Measurements from ENCODE around the gene XPNPEP2.
A peak's percentile ranks its signal among the peaks of the same experiment; 100 is the strongest.

XPNPEP2 gene

GRCh38 chrX:129738466-129739308 lies at the start of gene XPNPEP2:
XPNPEP2 (plus strand) TSS chrX:129738979; CDS start chrX:129739214, 235 bp downstream.
- DNase-seq (ENCODE audit: low spot score): peak; percentile 69

GRCh38 chrX:129689796-129690195 lies 49.0 kb upstream of the XPNPEP2 start:
- DNase-seq (ENCODE audit: low spot score): no peak

GRCh38 chrX:129690435-129690834 lies 48.3 kb upstream of the XPNPEP2 start:
- DNase-seq (ENCODE audit: low spot score): no peak

GRCh38 chrX:129693354-129693753 lies 45.4 kb upstream of the XPNPEP2 start:
- no peak for DNase-seq (ENCODE audit: low spot score)

- DNase-seq (ENCODE audit: low spot score): no peak
These were observed 44.0 kb upstream of the XPNPEP2 start for GRCh38 chrX:129694805-129695204.

- no peak for DNase-seq (ENCODE audit: low spot score)
These were observed 43.2 kb upstream of the XPNPEP2 start for GRCh38 chrX:129695535-129695934.

GRCh38 chrX:129695937-129696336 lies 42.8 kb upstream of the XPNPEP2 start:
- DNase-seq (ENCODE audit: low spot score): no peak

GRCh38 chrX:129696463-129697155 lies 42.2 kb upstream of the XPNPEP2 start:
- no peak for DNase-seq (ENCODE audit: low spot score)

- DNase-seq (ENCODE audit: low spot score): no peak
These were observed 41.5 kb upstream of the XPNPEP2 start for GRCh38 chrX:129697204-129697829.

GRCh38 chrX:129698150-129698549 lies 40.6 kb upstream of the XPNPEP2 start:
- DNase-seq (ENCODE audit: low spot score): no peak

GRCh38 chrX:129700536-129700935 lies 38.2 kb upstream of the XPNPEP2 start:
- DNase-seq (ENCODE audit: low spot score): no peak

GRCh38 chrX:129701624-129702069 lies 37.1 kb upstream of the XPNPEP2 start:
- peak; percentile 84 for DNase-seq (ENCODE audit: low spot score)

- DNase-seq (ENCODE audit: low spot score): no peak
These were observed 34.3 kb upstream of the XPNPEP2 start for GRCh38 chrX:129704491-129704890.

GRCh38 chrX:129705377-129705925 lies 33.3 kb upstream of the XPNPEP2 start:
- no peak for DNase-seq (ENCODE audit: low spot score)

- no peak for DNase-seq (ENCODE audit: low spot score)
These were observed 32.8 kb upstream of the XPNPEP2 start for GRCh38 chrX:129705988-129706387.

- DNase-seq (ENCODE audit: low spot score): no peak
These were observed 32.2 kb upstream of the XPNPEP2 start for GRCh38 chrX:129706400-129707072.

- DNase-seq (ENCODE audit: low spot score): no peak
These were observed 24.2 kb upstream of the XPNPEP2 start for GRCh38 chrX:129714581-129714980.

- no peak for DNase-seq (ENCODE audit: low spot score)
These were observed 22.3 kb upstream of the XPNPEP2 start for GRCh38 chrX:129716507-129716906.

GRCh38 chrX:129717892-129718291 lies 20.9 kb upstream of the XPNPEP2 start:
- no peak for DNase-seq (ENCODE audit: low spot score)

- no peak for DNase-seq (ENCODE audit: low spot score)
These were observed 20.1 kb upstream of the XPNPEP2 start for GRCh38 chrX:129718676-129719075.

GRCh38 chrX:129719268-129719667 lies 19.5 kb upstream of the XPNPEP2 start:
- no peak for DNase-seq (ENCODE audit: low spot score)

Measured in left forelimb (tissue), 1 donor.